Tibial nerve (tissue), 4 donors: Measurements from ENCODE around the gene MTNR1B.

ENCODE experiments used
- CTCF ChIP-seq, 5 experiments: fragments of 200-600 bp in 3 of 5; fragments of 450-650 bp in 2 of 5; sonication (generic) in 3 of 5; IDR thresholded peaks; one replicate each; pipeline ENCODE4 v1.5.1; 2016 to 2019; ENCODE audit warnings: antibody characterized with exemption in 5 of 5, mild to moderate bottlenecking in 3 of 5, moderate library complexity in 2 of 5
- EP300 ChIP-seq, 2 donors: sonication (generic); formaldehyde crosslinking; IDR thresholded peaks; one replicate each; pipeline ENCODE4 v1.6.1; 2017; ENCODE audit warnings: antibody characterized with exemption in 2 of 2, mild to moderate bottlenecking in 1 of 2
- POLR2A ChIP-seq, 2 donors: fragments of 450-650 bp; IDR thresholded peaks; one replicate each; pipeline ENCODE4 v1.6.1; 2017; ENCODE audit warnings: antibody characterized with exemption in 2 of 2, mild to moderate bottlenecking in 2 of 2, moderate library complexity in 2 of 2

GRCh38 chr11:92986585-92986984 lies 17.1 kb downstream of the MTNR1B start:
- TF ChIP-seq EP300 (IDR thresholded peaks at IDR 0.05) (no peak), CTCF (IDR thresholded peaks at IDR 0.05) (no peak), POLR2A (IDR thresholded peaks at IDR 0.05) (no peak)
